MM.1S (cell line): Measurements from ENCODE around the gene DHRS3.
"Not testable (repeated sequence)": the region's sequence is repeated elsewhere in the genome, so short reads cannot be mapped to it uniquely, and the experiment has no call there.

Experiments used
- DNase-seq: peaks from one replicate; pipeline ENCODE4 v3.0.0-alpha.2; 2015
- H2AFZ ChIP-seq: fragments of 300-600 bp; sonication (generic); 2 replicates; pipeline ENCODE4 v1.6.0; 2016; ENCODE audit warnings: antibody characterized with exemption, low read length
- H3F3A ChIP-seq: fragments of 300-600 bp; sonication (generic); 2 replicates; pipeline ENCODE4 v1.6.1; 2016; ENCODE audit warnings: mild to moderate bottlenecking, antibody characterized with exemption, low read length, moderate library complexity, mixed read lengths; ENCODE audit not compliant: insufficient read depth
- H3K27ac ChIP-seq: fragments of 300-600 bp; sonication (generic); 2 replicates; pipeline ENCODE4 v1.5.1; 2016; ENCODE audit warnings: mild to moderate bottlenecking, low read length
- H3K27me3 ChIP-seq: fragments of 300-600 bp; sonication (generic); replicated peaks from 2 replicates; pipeline ENCODE4 v1.6.0; 2016; ENCODE audit warnings: low read length; ENCODE audit not compliant: insufficient read depth
- H3K36me3 ChIP-seq: fragments of 300-600 bp; sonication (generic); replicated peaks from 2 replicates; pipeline ENCODE4 v1.6.1; 2016; ENCODE audit warnings: mild to moderate bottlenecking, low read length, mixed read lengths; ENCODE audit not compliant: insufficient read depth
- H3K4me1 ChIP-seq: fragments of 300-600 bp; sonication (generic); 2 replicates; pipeline ENCODE4 v1.6.1; 2016; ENCODE audit warnings: low read length, mixed read lengths
- H3K4me2 ChIP-seq: fragments of 300-600 bp; sonication (generic); 2 replicates; pipeline ENCODE4 v1.6.0; 2016; ENCODE audit warnings: low read depth, low read length
- H3K4me3 ChIP-seq: fragments of 300-600 bp; sonication (generic); 2 replicates; pipeline ENCODE4 v1.5.1; 2016; ENCODE audit warnings: low read length, mixed read lengths
- H3K79me2 ChIP-seq: fragments of 300-600 bp; sonication (generic); 2 replicates; pipeline ENCODE4 v1.6.1; 2016; ENCODE audit warnings: mixed run types, low read length, mixed read lengths
- H3K9ac ChIP-seq: fragments of 300-600 bp; sonication (generic); 2 replicates; pipeline ENCODE4 v1.6.1; 2016; ENCODE audit warnings: low read length, mixed read lengths
- H3K9me2 ChIP-seq: fragments of 300-600 bp; sonication (generic); replicated peaks from 2 replicates; pipeline ENCODE4 v1.6.1; 2016; ENCODE audit warnings: mild to moderate bottlenecking, low read length, mixed read lengths; ENCODE audit not compliant: insufficient read depth
- H3K9me3 ChIP-seq: fragments of 300-600 bp; sonication (generic); replicated peaks from 2 replicates; pipeline ENCODE4 v1.6.1; 2016; ENCODE audit warnings: mild to moderate bottlenecking, low read length, mixed read lengths; ENCODE audit not compliant: insufficient read depth
- H4K20me1 ChIP-seq: fragments of 300-600 bp; sonication (generic); 2 replicates; pipeline ENCODE4 v1.6.1; 2016; ENCODE audit warnings: mild to moderate bottlenecking, low read length, moderate library complexity, mixed read lengths; ENCODE audit not compliant: insufficient read depth
- CTCF ChIP-seq: fragments of 300-600 bp; sonication (generic); IDR thresholded peaks from 2 replicates; pipeline ENCODE4 v1.5.1; 2016; ENCODE audit warnings: antibody characterized with exemption, low read length, mixed read lengths
- EZH2 ChIP-seq: fragments of 300-600 bp; sonication (generic); optimal IDR thresholded peaks from 2 replicates; pipeline ENCODE3; 2017; ENCODE audit warnings: low read depth, mild to moderate bottlenecking, antibody characterized with exemption, low read length, mixed read lengths
- EZH2phosphoT487 ChIP-seq: fragments of 300-600 bp; sonication (generic); IDR thresholded peaks from 2 replicates; pipeline ENCODE4 v1.6.1; 2018; ENCODE audit warnings: antibody characterized with exemption, low read length

Gene DHRS3

GRCh38 chr1:12662556-12662955 is 44.5 kb upstream of the DHRS3 start:
- Histone ChIP-seq H3K36me3 (no peaks in the 10 kb centered on the region), H3K27ac (no peak overlapping the region), H3K4me3 (no peak overlapping the region), H3F3A (no peaks in the 10 kb centered on the region), H3K9me3 (no peaks in the 10 kb centered on the region), H3K9me2 (no peaks in the 10 kb centered on the region), H2AFZ (no peak overlapping the region), H4K20me1 (no peaks in the 10 kb centered on the region), H3K79me2 (no peaks in the 10 kb centered on the region), H3K4me2 (no peak overlapping the region), H3K4me1 (no peaks in the 10 kb centered on the region), H3K27me3 (0 out of 2 replicates have a peak, but pooled peaks cover 1% of the 10 kb centered on the region), H3K9ac (no peak overlapping the region)
- DNase-seq, result no peak
- TF ChIP-seq EZH2phosphoT487, result no peak
- no peak for TF ChIP-seq EZH2
- no peak for TF ChIP-seq CTCF

GRCh38 chr1:12661606-12662219 is 43.7 kb upstream of the DHRS3 start:
- H3K4me1 ChIP-seq, result no peaks in the 10 kb centered on the region
- no peak overlapping the region for H3K27ac ChIP-seq
- no peaks in the 10 kb centered on the region for H3F3A ChIP-seq
- 0 out of 2 replicates have a peak, but pooled peaks cover 5% of the 10 kb centered on the region for H3K27me3 ChIP-seq
- H2AFZ ChIP-seq, result no peak overlapping the region
- no peaks in the 10 kb centered on the region for H3K36me3 ChIP-seq
- no peak overlapping the region for H3K4me3 ChIP-seq
- H3K9me2 ChIP-seq, result no peaks in the 10 kb centered on the region
- H3K4me2 ChIP-seq, result no peak overlapping the region
- H4K20me1 ChIP-seq, result no peaks in the 10 kb centered on the region
- DNase-seq, result no peak
- no peak for TF ChIP-seq EZH2phosphoT487
- no peak for TF ChIP-seq CTCF
- no peak for TF ChIP-seq EZH2
- no peak overlapping the region for H3K9ac ChIP-seq
- H3K79me2 ChIP-seq, result no peaks in the 10 kb centered on the region
- no peaks in the 10 kb centered on the region for H3K9me3 ChIP-seq

GRCh38 chr1:12658531-12659453 is 40.8 kb upstream of the DHRS3 start:
- Histone ChIP-seq H3K9me3 (no peaks in the 10 kb centered on the region), H3K4me3 (peak overlapping the region; percentile 38), H4K20me1 (no peaks in the 10 kb centered on the region), H3K4me2 (peak overlapping the region; percentile 67), H2AFZ (peak overlapping the region; percentile 71), H3K79me2 (no peaks in the 10 kb centered on the region), H3F3A (no peaks in the 10 kb centered on the region), H3K4me1 (no peaks in the 10 kb centered on the region), H3K27me3 (0 out of 2 replicates have a peak, but pooled peaks cover 5% of the 10 kb centered on the region), H3K9ac (peak overlapping the region; percentile 20; the same call in 1 of the 2 replicates), H3K36me3 (no peaks in the 10 kb centered on the region), H3K27ac (no peak overlapping the region), H3K9me2 (no peaks in the 10 kb centered on the region)
- DNase-seq, result peak; percentile 78
- TF ChIP-seq EZH2 (no peak), CTCF (peak; percentile 97), EZH2phosphoT487 (no peak)

- H4K20me1 ChIP-seq, H3K9ac ChIP-seq, H3K79me2 ChIP-seq, H2AFZ ChIP-seq, H3K4me1 ChIP-seq, DNase-seq, H3K4me2 ChIP-seq, H3K4me3 ChIP-seq, H3K27me3 ChIP-seq, H3K36me3 ChIP-seq, H3K9me3 ChIP-seq, H3F3A ChIP-seq, H3K9me2 ChIP-seq, H3K27ac ChIP-seq: not testable (repeated sequence)
Measured at GRCh38 chr1:12657885-12658512, 40.0 kb upstream of the DHRS3 start.
